ENCODE measurements around the gene TPRX1. TPM values are rescaled to one million over a fixed set of nuclear protein-coding genes. Genes with fewer than 3 reads are reported as not detected.

The TPRX1 gene
- total RNA-seq, 2 experiments from 2014 or later, result not detected

DNA sequence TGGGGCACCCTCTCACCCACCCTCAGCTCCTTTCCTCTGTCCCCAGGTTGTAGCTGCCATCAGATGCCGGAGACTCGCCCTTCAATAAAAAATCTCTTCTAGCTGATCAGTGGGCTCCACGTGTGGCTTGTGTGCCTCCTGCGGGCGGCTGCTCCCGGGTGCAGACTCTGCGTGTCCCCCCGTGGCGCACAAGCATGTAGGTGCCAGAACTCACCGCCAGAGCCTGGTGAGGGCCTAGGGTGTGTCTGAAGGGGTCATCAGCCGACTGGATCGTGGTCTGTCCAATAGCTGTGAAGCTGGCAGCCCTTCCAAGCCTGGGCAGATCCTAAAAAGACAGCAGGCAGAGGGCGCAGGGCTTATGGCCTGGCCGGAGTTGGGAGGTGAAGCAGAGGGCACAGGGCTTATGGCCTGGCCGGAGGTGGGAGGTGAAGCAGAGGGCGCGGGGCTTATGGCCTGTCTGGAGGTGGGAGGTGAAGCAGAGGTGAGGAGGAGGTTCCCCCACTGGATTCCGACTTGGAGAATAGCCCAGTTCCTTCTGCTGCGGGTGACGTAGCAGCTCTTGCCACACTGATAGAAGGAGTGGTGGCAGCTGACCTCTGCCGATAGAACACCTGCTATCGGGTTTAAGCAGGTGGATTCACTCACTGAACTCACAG is 47.3 kb downstream of the TPRX1 start:
- ChIA-PET CTCF (interaction anchor here (0.6 to 0.9 kb wide), 2 partner anchors 34 to 57 kb away, joined by 3 read pairs; no protein-coding TSS in a partner anchor), POLR2A (interaction anchor here (2.0 to 8.2 kb wide), 3 partner anchors 10 to 16 kb away, joined by 7 to 69 read pairs (median 7); partner anchors contain the start of gene NOP53)
- no peak overlapping the region for H3K27ac Mint-ChIP-seq
- intact Hi-C loops (cut with micrococcal nuclease), result no loop called here
- H3K27me3 Mint-ChIP-seq, result no peaks in the 10 kb centered on the region
- H3K36me3 Mint-ChIP-seq (ENCODE audit: low read depth), result peaks cover 56% of the 10 kb centered on the region
- no peak for ATAC-seq
- H3K4me3 Mint-ChIP-seq, result no peak overlapping the region
- no peaks in the 10 kb centered on the region for H3K9me3 Mint-ChIP-seq
- no peak for TF ChIP-seq CTCF (IDR thresholded peaks at IDR 0.05)
- no peak for DNase-seq
- H3K4me1 Mint-ChIP-seq (ENCODE audit: low read depth), result no peaks in the 10 kb centered on the region

- no peak overlapping the region for H3K4me3 Mint-ChIP-seq
- H3K9me3 Mint-ChIP-seq, result no peaks in the 10 kb centered on the region
- ATAC-seq (no peak), DNase-seq (no peak)
- H3K36me3 Mint-ChIP-seq (ENCODE audit: low read depth), result peaks cover 58% of the 10 kb centered on the region
- no peaks in the 10 kb centered on the region for H3K4me1 Mint-ChIP-seq (ENCODE audit: low read depth)
- ChIA-PET CTCF (interaction anchor here (0.6 to 0.9 kb wide), 2 partner anchors 35 to 56 kb away, joined by 3 read pairs; no protein-coding TSS in a partner anchor), POLR2A (interaction anchor here (2.0 to 8.2 kb wide), 2 partner anchors 10 to 17 kb away, joined by 7 to 69 read pairs; partner anchors contain the start of gene NOP53)
- no peak for TF ChIP-seq CTCF (IDR thresholded peaks at IDR 0.05)
- no peak overlapping the region for H3K27ac Mint-ChIP-seq
- intact Hi-C loops (cut with micrococcal nuclease), result no loop called here
- H3K27me3 Mint-ChIP-seq, result no peaks in the 10 kb centered on the region
Observed at GRCh38 chr19:47756627-47756929, 47.8 kb downstream of the TPRX1 start.

- Mint-ChIP-seq H3K4me1 (ENCODE audit: low read depth) (no peaks in the 10 kb centered on the region), H3K36me3 (ENCODE audit: low read depth) (peaks cover 60% of the 10 kb centered on the region), H3K4me3 (no peak overlapping the region), H3K27me3 (no peaks in the 10 kb centered on the region), H3K27ac (no peak overlapping the region), H3K9me3 (no peaks in the 10 kb centered on the region)
- intact Hi-C loops (cut with micrococcal nuclease), result no loop called here
- ChIA-PET CTCF (interaction anchor here (0.6 to 0.9 kb wide), 2 partner anchors 35 to 56 kb away, joined by 3 read pairs; no protein-coding TSS in a partner anchor), POLR2A (interaction anchor here (2.0 to 8.2 kb wide), 2 partner anchors 9 to 17 kb away, joined by 7 to 69 read pairs; partner anchors contain the start of gene NOP53)
- DNase-seq (no peak), ATAC-seq (no peak)
- TF ChIP-seq CTCF (IDR thresholded peaks at IDR 0.05), result no peak
Observed at GRCh38 chr19:47755762-47756626, 48.4 kb downstream of the TPRX1 start.

- POLR2A ChIA-PET, result interaction anchor here (0.6 to 8.2 kb wide), 3 partner anchors 8 to 18 kb away, joined by 3 to 69 read pairs (median 7); partner anchors contain the start of gene NOP53
- CTCF ChIA-PET, result no interaction called here
- Mint-ChIP-seq H3K4me3 (no peak overlapping the region), H3K36me3 (ENCODE audit: low read depth) (peaks cover 62% of the 10 kb centered on the region), H3K4me1 (ENCODE audit: low read depth) (peaks cover 3% of the 10 kb centered on the region), H3K27ac (no peak overlapping the region), H3K9me3 (no peaks in the 10 kb centered on the region), H3K27me3 (no peaks in the 10 kb centered on the region)
- no peak for DNase-seq
- ATAC-seq, result no peak
- no peak for TF ChIP-seq CTCF (IDR thresholded peaks at IDR 0.05)
- intact Hi-C loops (cut with micrococcal nuclease), result no loop called here
Observed at GRCh38 chr19:47755065-47755761, 49.1 kb downstream of the TPRX1 start.

Measured in activated CD8-positive, alpha-beta T cell treated with anti-CD3 and anti-CD28 coated beads for 36 hours (primary cell).